Thymus (tissue), 11 donors: ENCODE measurements around the gene TEX2. TPM values are rescaled to one million over a fixed set of nuclear protein-coding genes. Genes with fewer than 3 reads are reported as not detected.

Experiments
- DNase-seq, 9 donors: peaks; one replicate each; pipeline ENCODE4 v3.0.0-alpha.2; 2013; ENCODE audit warnings: low spot score in 9 of 9, low read depth in 6 of 9, missing footprints in 1 of 9
- H3K27ac ChIP-seq, 2 donors: one replicate each; pipeline ENCODE4 v1.5.1; 2013; ENCODE audit warnings: control low read depth in 1 of 2, low read depth in 1 of 2, low read length in 1 of 2, mild to moderate bottlenecking in 1 of 2, moderate library complexity in 1 of 2
- H3K27me3 ChIP-seq, 2 donors: one replicate each; pipeline ENCODE4 v1.5.1; 2013; ENCODE audit warnings: low read length in 1 of 2; ENCODE audit not compliant: control insufficient read depth in 2 of 2, insufficient read depth in 1 of 2
- H3K36me3 ChIP-seq, 2 donors: one replicate each; pipeline ENCODE4 v1.5.1; 2013; ENCODE audit warnings: low read length in 1 of 2, mild to moderate bottlenecking in 1 of 2, moderate library complexity in 1 of 2; ENCODE audit not compliant: control insufficient read depth in 2 of 2, insufficient read depth in 2 of 2
- H3K4me1 ChIP-seq, 2 donors: one replicate each; pipeline ENCODE4 v1.5.1; 2013; ENCODE audit warnings: low read length in 2 of 2; ENCODE audit not compliant: control insufficient read depth in 2 of 2, insufficient read depth in 2 of 2
- H3K4me3 ChIP-seq, 2 donors: one replicate each; pipeline ENCODE4 v1.5.1; 2013; ENCODE audit warnings: low read length in 2 of 2, control low read depth in 1 of 2, mild to moderate bottlenecking in 1 of 2
- H3K9me3 ChIP-seq, 2 donors: one replicate each; pipeline ENCODE4 v1.5.1; 2013; ENCODE audit warnings: low read length in 1 of 2, mild to moderate bottlenecking in 1 of 2; ENCODE audit not compliant: control insufficient read depth in 2 of 2, insufficient read depth in 1 of 2
- WGBS: extraction: QIAGEN DNeasy Blood & Tissue Kit; methylation state at CpG from one replicate; pipeline ENCODE4 v1.1.7; 2013; 5-methylcytosine and 5-hydroxymethylcytosine counted together
- polyA plus RNA-seq: library from polyadenylated mRNA; stranded (reverse); fragments of 200-250 nt; gene quantifications from one replicate; pipeline ENCODE4 v1.2.3, GENCODE V29; 2013
- total RNA-seq: library from RNA; stranded (reverse); fragments of 120-200 nt; gene quantifications from one replicate; pipeline ENCODE4 v1.2.4, GENCODE V29; 2013
- donor health status: healthy.

The TEX2 gene
- total and polyA plus RNA-seq, 2 donors, result 8.0 to 8.7 TPM

DNA sequence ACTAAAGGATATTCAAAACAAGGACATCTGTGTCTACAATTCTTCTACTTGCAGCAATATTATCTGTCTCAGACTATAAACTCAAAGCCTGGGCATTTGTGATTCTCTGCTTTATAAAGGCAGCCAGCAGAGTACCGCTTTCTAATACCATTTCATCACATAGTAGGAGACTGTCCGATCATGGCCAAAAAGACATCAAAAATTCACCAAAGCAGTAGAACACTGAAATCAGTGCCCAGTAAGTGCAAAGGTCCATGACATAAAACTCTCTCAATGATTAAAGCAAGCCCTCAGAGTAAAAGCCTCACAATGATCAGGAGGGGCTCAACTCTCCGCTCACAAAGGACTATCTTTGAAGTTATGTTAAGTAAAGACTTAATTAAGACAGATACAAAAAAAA lies 156.1 kb downstream of the TEX2 start:
- Histone ChIP-seq H3K4me1 (peaks cover 30 to 53% of the 10 kb centered on the region in 2 donors), H3K9me3 (no peaks in the 10 kb centered on the region), H3K27me3 (no peaks in the 10 kb centered on the region), H3K36me3 (no peaks in the 10 kb centered on the region), H3K27ac (peak overlapping the region; percentile 6 to 84), H3K4me3 (no peak overlapping the region)
- WGBS, result 98% methylated on average over 3 of the region's 3 CpGs
- no peak for DNase-seq

DNA sequence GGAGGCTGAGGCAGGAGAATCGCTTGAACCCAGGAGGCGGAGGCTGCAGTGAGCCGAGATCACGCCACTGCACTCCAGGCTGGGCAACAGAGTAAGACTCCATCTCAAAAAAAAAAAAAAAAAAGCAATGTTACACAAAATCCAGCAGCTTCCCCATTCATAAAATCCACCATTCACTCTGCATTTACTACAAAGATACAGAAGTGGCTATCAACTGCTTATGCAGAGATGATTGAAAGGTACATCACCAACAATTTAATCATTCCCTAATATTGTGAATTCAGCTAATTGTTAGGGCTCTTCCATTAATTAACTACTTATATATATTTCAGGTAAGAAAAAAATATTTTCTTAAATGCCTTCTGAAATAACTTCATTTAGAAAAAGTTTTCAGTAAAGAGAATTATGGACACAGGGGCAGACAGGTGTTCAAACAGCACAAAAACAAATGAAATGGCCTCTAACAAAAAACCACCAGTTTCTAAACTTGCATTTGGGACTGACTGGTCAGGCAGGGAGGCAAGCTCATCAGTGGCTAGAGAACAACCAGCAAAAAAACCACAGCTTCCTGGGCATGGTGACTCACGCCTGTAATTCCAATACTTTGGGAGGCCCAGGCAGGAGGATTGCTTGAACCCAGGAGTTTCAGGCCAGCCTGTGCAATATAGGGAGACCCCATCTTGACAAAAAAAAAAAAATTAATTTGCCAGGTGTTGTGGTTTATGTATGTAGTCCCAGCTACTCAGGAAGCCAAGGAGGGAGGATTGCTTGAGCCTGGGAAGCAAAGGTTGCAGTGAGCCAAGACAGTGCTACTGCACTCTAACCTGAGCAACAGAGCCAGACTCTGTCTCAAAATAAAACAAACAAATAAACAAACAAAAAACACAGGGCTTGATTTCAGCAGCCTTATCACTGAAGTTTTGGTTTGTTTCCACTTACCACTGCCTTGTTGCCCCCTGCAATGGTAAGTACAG lies 159.4 kb downstream of the TEX2 start:
- WGBS, result 84% methylated on average over 5 of the region's 5 CpGs

DNA sequence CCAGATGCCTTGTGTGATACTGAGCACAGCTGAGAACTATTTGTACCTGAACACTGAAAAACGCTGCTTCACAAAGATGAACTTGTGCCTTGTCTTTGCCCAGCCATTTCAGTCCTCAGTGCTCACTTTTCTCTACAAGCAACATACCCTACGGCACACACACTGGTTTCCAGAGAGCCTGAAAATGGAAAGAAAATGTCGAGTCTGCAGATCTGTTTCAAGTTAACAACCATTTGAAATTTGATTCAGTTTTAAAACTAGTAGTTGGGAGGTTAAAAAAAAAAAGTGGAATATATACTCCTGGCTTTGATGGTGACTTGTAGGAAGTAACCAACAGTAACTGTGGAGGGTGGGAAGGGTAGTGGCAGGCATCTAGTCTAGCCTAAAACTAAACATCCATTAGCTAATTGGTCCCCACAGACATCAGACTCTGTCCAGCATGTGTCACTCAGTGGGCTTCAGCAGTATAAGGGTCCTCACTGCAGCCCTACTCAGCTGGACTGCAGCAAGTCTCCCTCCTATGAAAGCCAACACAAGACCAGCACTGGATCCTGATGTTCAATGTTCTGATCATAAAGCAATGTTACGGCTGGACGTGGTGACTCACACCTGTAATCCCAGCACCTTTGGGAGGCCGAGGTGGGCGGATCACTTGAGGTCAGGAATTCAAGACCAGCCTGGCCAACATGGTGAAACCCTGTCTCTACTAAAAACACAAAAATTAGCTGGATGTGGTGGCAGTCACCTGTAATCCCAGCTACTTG lies 160.3 kb downstream of the TEX2 start:
- H3K36me3 ChIP-seq, result no peaks in the 10 kb centered on the region
- peak overlapping the region in 1 of 2 donors; percentile 42 for H3K27ac ChIP-seq
- DNase-seq, result no peak
- peaks cover 25 to 44% of the 10 kb centered on the region in 2 donors for H3K4me1 ChIP-seq
- no peaks in the 10 kb centered on the region for H3K9me3 ChIP-seq
- H3K4me3 ChIP-seq, result no peak overlapping the region
- no peaks in the 10 kb centered on the region for H3K27me3 ChIP-seq
- 93% methylated on average over 7 of the region's 7 CpGs for WGBS

More for the DNA sequence above, 159.4 kb downstream of the TEX2 start:
- Histone ChIP-seq H3K9me3 (no peaks in the 10 kb centered on the region), H3K27ac (peak overlapping the region in 1 of 2 donors; percentile 28), H3K27me3 (no peaks in the 10 kb centered on the region), H3K36me3 (no peaks in the 10 kb centered on the region), H3K4me3 (no peak overlapping the region), H3K4me1 (peaks cover 30 to 45% of the 10 kb centered on the region in 2 donors)
- no peak for DNase-seq

DNA sequence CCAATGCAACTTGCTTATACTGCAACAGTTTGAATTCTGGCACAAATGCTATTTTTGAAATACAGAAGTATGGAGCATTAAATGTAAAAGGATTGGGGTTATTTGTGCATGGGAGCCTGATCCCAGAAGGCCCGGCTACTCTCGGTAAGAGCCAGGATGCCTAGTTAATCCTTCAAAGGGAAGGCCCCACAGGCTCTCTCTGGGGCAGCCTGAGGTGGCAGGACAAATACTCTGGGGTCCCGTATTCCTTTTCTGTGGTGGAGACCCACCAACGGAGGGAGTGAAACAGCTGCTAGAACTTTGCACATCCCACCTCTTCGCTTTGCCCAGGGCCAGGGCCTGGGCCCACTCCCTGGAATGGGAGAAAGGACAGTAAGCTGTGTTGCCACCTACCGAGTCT lies 163.5 kb downstream of the TEX2 start:
- H3K27ac ChIP-seq, result no peak overlapping the region
- WGBS, result 94% methylated on average over 6 of the region's 6 CpGs
- H3K4me3 ChIP-seq, result no peak overlapping the region
- H3K36me3 ChIP-seq, result peaks cover 5 to 16% of the 10 kb centered on the region in 2 donors
- H3K27me3 ChIP-seq, result no peaks in the 10 kb centered on the region
- no peaks in the 10 kb centered on the region for H3K9me3 ChIP-seq
- H3K4me1 ChIP-seq, result peaks cover 12 to 43% of the 10 kb centered on the region in 2 donors
- no peak for DNase-seq

Other genes starting within 250 kb of the TEX2 start
- gene ICAM2, start 242.6 kb downstream of the TEX2 start, total RNA-seq, result 53.9 TPM
- 38.6 TPM for gene ICAM2, start 242.6 kb downstream of the TEX2 start, polyA plus RNA-seq
- 5.9 TPM for gene ERN1, start 133.1 kb downstream of the TEX2 start, total RNA-seq
- 7.4 TPM for gene ERN1, start 133.1 kb downstream of the TEX2 start, polyA plus RNA-seq
- 38.7 TPM for gene PECAM1, start 127.6 kb upstream of the TEX2 start, total RNA-seq
- 42.8 TPM for gene PECAM1, start 127.6 kb upstream of the TEX2 start, polyA plus RNA-seq
- 8.8 TPM for gene MILR1, start 185.9 kb upstream of the TEX2 start, total RNA-seq
- 6.2 TPM for gene MILR1, start 185.9 kb upstream of the TEX2 start, polyA plus RNA-seq
- gene POLG2, start 233.8 kb upstream of the TEX2 start, total RNA-seq, result 13.2 TPM
- 24.4 TPM for gene POLG2, start 233.8 kb upstream of the TEX2 start, polyA plus RNA-seq
- gene DDX5, start 243.0 kb upstream of the TEX2 start, total RNA-seq, result 584 TPM
- 937 TPM for gene DDX5, start 243.0 kb upstream of the TEX2 start, polyA plus RNA-seq
- 43.4 TPM for gene CEP95, start 243.7 kb upstream of the TEX2 start, total RNA-seq
- gene CEP95, start 243.7 kb upstream of the TEX2 start, polyA plus RNA-seq, result 126 TPM